Suppressor macrophage treated with lipopolysaccharide for 4 hours (primary cell): ENCODE results near the gene ARID1A.
A peak's percentile ranks its signal among the peaks of the same experiment; 100 is the strongest.

Experiments
- DNase-seq: peaks from one replicate; pipeline ENCODE4 v3.0.0-alpha.2; 2020

The ARID1A gene

DNA sequence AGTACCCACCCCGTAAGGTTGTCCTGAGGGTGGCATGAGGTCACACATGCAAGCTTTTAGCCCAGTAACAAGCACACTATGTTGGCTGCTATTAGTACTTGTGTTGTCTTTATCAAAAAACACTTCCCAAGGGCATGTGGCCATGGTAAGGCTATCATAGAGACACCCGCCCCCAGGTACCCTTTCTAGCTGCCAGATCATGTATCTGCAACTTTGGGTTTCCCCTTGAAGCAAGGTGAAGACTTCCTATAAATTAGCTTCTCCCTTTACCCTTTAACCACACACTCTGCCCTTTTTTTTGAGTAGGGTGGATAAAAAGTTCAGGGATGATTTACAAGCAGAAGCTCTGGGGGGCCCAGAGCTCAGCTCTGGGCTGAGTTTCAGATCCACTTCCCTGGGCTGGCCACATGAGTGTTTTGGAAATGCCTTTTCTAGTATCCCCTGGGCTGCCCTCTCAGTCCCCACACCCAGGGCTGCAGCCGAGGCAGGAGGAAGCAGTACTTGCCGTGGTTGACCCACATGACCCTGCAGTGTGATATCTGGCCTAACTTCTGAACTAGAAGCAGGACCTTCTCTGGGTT, 132.7 kb downstream of the ARID1A start:
- DNase-seq: peak; percentile 88

DNA sequence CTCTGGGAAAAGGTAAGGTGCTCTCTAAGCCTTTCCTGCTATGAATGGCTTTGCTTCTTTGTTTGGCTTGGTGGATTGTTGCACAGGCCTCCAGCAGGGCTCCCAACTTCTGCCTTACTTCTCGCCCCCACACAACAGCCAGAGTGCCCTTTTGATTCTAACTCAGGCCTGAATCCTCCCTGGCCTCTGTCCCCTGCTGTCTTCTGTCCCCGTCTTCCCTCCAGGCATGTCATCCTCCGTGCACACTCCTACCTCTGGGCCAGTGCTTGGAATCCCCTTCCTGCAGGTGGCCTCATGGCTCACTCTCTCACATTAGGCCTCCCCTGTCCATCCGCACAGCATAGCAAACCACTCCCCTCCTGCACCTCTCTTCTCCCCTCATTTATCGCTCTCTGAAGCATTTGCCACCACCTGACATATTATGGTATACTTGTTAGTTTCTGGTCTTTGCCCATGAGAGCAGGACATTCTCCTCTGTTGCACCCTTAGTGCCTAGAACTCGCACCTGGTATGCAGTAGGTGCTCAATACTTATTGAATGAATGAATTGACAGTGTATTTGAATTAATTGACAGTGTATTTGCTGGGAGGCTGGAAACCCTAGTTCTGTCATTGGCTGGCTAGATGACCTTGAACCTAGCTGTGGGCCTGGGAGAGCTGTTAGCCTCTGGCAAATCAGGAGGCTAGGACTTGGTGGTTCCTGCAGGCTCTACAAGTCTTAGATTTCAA, 133.5 kb downstream of the ARID1A start:
- no peak for DNase-seq

DNA sequence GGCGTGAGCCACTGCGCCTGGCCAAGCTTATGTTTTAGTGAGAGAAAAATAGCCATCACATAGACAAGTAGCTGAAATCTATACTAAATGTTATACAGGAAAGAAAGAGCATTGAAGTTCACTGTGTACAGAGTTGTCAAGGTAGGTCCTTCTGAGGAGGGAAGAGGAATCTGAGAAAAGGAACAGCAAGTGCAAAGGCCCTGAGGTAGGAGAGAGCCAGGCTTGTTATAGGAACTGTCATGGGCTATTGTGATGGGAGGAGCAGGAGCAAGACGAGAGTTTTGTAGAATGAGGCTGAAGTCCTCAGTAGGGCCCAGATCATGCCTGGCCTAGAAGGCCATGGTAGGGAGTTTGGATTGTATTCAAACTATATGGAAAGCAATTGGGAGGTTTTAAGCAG, 135.2 kb downstream of the ARID1A start:
- DNase-seq: no peak
